ENCODE results near the gene CCDC148.

Gene CCDC148

DNA sequence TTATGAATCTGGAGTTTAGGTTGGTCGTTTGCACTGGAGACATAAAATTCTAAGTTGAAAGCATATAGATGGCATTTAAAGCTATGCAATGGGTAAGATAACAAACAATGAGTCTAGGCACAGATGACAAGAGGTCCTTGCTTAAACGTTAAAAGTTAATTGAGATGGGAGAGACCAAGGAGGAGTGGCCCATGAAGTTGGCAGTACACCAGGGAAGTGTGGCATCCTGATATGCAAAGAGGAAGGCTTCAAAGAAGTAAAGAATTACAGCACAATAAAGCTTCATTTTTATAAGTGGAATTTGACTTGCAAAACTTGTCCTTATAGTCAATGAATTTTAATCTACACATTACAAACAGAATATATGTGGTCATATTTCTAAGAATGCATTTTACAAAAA is 331.7 kb downstream of the CCDC148 start:
- no peak for DNase-seq (ENCODE audit: low spot score)
